NCI-H510A treated with DMSO at 0.1 percent for 48 hours (cell line): ENCODE measurements around the gene C12orf76.
"Not testable (repeated sequence)": the region's sequence is repeated elsewhere in the genome, so short reads cannot be mapped to it uniquely, and the experiment has no call there.

Source experiments
- DNase-seq: peaks from one replicate; lab custom pipeline; 2025; lab: John Stamatoyannopoulos, UW

The C12orf76 gene, protein sequence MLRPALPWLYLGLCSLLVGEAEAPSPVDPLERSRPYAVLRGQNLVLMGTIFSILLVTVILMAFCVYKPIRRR

GRCh38 chr12:110048242-110049027, at the start of gene C12orf76:
TSS of gene C12orf76 (minus strand) at chr12:110048522. CDS start at chr12:110048495, 27 bp downstream.
- peak; percentile 97 for DNase-seq

DNA sequence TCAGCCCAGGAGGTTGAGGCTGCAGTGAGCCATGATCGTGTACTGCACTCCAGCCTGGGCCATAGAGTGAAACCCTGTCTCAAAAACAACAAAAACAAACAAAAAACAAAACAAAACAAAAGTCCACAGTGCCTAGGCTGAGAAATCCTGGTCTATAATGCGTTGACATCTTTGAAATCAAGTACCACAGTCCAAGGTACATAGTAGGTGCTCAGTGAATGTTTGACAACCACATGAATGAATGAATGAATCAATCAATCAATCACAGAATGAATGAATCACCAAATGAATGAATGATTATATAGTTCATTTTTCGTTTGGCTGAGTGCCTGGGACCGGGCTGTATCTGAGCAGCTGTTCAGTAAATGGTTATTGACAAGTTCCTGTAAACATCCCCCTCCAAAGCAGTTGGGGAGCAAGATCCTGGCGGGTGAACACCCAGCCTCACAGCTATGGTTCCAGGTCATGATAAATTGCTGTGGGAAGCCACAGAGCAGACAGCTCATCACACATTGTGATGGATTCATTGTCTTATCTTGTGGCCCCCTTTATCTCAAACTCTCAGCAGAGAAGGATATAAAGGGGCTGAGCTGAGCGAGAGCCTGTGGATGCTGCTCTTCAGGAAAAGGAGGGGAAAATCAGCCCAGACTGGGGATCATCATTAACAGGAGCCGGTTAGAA, 45.4 kb upstream of the C12orf76 start:
- DNase-seq: no peak

DNA sequence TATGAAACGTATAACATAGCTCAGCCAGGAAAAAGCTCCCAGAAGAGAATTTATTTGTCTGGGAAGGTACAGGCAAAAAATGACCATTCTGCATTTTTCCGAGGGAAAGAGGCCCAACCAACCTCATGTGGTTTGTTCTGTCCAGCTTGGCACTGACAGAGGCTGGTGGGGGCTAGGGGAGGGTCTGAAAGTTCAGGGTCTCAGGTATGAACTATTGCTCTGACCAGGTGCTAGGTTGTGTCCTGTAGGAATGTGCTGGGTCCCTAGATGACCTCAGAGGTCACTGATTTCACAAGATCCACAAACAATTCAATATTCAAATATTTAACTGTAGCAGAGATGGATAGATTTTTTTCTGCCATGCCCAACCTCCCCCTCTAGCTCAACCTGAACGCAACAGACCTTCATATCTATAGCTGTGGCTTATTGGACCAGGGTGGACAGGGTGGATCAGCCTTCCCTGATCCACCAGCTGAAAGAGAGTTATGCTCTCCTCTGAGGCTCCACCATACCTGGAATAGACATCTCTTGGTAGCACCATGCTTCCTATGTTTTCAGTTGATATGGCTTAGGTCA, 42.9 kb upstream of the C12orf76 start:
- DNase-seq: no peak

- DNase-seq: no peak
Observed at GRCh38 chr12:110090266-110091135, 42.2 kb upstream of the C12orf76 start.

GRCh38 chr12:110088936-110089335, 40.6 kb upstream of the C12orf76 start:
- DNase-seq: no peak

DNA sequence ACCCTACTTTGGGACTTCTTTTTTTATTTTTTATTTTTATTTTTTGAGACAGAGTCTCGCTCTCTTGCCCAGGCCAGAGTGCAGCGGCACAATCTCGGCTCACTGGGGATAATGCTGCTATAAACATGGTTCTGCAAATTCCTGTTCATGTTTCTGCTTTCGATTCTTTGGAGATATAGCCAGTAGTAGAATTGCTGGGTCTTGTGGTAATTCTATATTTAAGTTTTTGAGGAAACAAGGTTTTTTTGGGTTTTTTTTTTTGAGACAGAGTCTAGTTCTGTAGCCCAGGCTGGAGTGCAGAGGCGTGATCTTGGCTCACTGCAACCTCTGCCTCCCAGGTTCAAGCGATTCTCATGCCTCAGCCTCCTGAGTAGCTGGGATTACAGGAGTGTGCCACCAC, 39.9 kb upstream of the C12orf76 start:
- DNase-seq: not testable (repeated sequence)

GRCh38 chr12:110084314-110085015, 36.1 kb upstream of the C12orf76 start:
- DNase-seq: no peak

GRCh38 chr12:110080410-110080809, 32.1 kb upstream of the C12orf76 start:
- DNase-seq: no peak

GRCh38 chr12:110079477-110080400, 31.4 kb upstream of the C12orf76 start:
- DNase-seq: no peak

- DNase-seq: no peak
Observed at GRCh38 chr12:110077800-110078199, 29.5 kb upstream of the C12orf76 start.

DNA sequence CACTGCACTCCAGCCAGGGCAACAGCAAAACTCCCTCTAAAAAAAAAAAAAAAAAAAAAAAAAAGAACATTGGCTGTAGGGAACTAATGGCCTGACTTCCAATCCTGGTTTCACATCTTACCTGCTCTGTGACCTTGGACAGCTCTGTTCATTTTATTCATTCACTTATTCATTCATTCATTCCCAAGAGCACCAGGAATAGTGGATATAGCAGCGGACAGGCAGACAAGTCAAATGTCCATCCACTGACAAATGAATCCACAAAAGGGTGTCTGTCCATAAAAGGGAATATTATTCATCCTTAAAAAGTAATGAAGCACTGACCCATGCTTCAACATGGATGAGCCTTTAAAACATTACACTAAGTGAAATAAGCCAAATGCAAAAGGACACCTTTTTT, 27.6 kb upstream of the C12orf76 start:
- DNase-seq: no peak

- DNase-seq: no peak
Observed at GRCh38 chr12:110074089-110074488, 25.8 kb upstream of the C12orf76 start.

DNA sequence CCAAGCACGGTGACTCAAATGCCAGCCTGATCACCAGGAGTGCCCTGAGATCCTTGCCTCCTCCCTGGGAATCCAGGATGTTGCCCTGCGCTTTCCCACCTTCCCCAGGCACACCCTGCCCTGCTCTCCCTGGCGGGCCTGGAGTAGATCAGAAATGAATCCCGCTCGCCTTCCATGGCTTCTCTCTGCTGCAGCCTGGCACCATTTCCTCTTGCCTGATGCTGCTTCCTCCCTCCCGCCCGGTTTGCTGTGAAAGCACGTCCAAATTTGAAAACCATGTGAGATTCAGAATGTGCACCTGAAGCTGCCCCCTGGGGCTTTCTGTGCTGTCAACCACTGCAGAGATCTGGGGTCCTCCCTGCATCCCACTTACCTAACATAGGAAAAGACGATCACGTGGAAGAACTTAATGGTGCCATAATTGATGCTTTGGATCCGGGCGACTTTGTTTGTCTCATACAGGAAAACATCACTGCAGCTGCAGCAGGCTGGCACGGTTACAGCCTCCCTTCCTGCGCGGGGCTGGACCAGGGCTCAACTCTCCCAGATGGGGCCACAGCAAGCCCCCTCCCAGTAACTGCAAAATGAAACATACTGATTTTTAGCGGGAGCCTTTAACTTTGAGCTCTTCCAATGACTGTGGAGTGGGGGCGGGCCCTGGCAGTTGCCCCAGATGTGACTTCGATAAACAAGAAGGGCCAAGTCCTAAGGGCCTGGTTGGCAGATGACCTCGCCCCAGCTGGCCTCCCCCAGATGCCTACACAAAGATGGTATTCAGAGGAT, 24.9 kb upstream of the C12orf76 start:
- no peak for DNase-seq

DNA sequence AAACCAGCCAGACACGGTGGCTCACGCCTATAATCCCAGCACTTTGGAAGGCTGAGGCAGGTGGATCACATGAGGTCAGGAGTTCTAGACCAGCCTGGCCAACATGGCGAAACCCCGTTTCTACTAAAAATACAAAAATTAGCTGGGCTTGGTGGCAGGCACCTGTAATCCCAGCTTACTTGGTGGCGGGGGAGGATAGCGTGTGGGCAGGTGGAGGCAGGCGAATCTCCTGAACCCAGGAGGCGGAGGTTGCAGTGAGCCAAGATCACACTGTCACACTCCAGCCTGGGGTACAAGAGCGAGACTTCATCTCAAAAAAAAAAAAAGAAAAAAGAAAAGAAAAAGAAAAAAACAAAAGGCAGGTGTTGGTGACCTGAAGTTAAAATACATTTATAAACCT, 24.3 kb upstream of the C12orf76 start:
- not testable (repeated sequence) for DNase-seq

DNA sequence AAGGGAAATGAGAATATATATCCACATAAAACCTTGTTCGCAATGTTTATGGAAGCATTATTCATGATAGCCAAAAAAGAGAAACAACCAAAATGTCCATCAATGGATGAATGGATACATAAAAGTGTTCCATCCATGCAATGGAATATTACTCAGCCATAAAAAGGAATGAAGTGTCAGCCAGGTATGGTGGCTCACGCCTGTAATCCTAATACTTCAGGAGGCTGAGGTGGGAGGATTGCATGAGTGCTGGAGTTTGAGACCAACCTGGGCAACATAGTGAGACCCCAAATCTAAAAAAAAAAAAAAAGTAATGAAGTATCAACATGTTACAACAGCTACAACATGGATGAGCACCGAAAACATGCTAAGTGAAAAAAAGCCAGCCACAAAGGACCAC, 23.6 kb upstream of the C12orf76 start:
- no peak for DNase-seq

- no peak for DNase-seq
Observed at GRCh38 chr12:110071504-110071903, 23.2 kb upstream of the C12orf76 start.

DNA sequence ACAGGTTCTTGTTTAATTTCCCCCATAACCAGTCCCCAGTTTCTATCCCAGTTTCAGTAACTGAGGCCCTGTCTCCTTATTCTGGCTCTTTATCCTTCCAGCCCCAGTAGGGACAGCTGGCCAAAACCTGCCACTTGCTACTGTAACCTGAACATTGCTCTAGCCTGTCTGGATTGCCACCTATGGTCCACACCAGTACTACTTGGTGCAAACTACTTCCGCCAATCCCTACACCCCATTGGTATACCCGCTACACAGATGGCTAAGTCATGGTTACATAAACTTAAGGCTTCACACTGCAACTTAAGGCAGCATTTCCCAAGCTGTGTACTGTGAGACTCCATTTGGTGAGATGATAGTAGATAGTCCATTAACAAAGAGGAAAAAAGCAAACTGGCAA, 20.3 kb upstream of the C12orf76 start:
- DNase-seq: no peak

- DNase-seq: not testable (repeated sequence)
Observed at GRCh38 chr12:110068115-110068514, 19.8 kb upstream of the C12orf76 start.

DNA sequence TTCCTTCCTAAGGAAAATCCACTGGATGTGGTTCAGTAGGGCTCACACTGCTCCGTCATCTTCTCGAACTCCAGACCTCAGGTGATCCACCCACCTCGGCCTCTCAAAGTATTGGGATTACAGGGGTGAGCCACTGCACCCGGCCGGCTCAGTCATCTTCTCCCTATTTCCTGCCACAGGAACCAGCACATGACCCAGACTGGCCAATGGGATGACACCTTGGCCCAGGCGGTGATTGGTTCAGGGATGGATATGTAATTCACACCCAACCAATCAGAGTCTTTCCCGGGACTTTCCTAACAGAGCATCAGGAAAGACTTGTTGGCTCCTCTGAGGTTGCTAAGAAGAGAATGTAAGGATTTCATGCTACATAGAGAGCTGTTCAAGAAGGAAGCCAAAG, 19.2 kb upstream of the C12orf76 start:
- DNase-seq: no peak
